ENCODE data around the gene EZR. TPM values are rescaled to one million over a fixed set of nuclear protein-coding genes. Genes with fewer than 3 reads are reported as not detected.
"Not testable (repeated sequence)": the region's sequence is repeated elsewhere in the genome, so short reads cannot be mapped to it uniquely, and the experiment has no call there.

Gene EZR
- total RNA-seq, 4 donors from 2014 or later = 27.4 to 94.0 (median 59.3) TPM

- Histone ChIP-seq H3K36me3 (no peaks in the 10 kb centered on the region), H3K27ac (no peak overlapping the region), H3K4me1 (no peaks in the 10 kb centered on the region), H3K9me3 (no peaks in the 10 kb centered on the region), H3K27me3 (no peaks in the 10 kb centered on the region), H3K4me3 (no peak overlapping the region)
- intact Hi-C loops (cut with DNase I; ENCODE audit: low total_unique reads) = no loop called here
- TF ChIP-seq POLR2A (IDR thresholded peaks at IDR 0.05) (no peak), CTCF (IDR thresholded peaks at IDR 0.05) (no peak)
- DNase-seq = no peak
Measured at GRCh38 chr6:158835616-158836221, 16.6 kb upstream of the EZR start.

GRCh38 chr6:158834675-158835385, 15.7 kb upstream of the EZR start:
- intact Hi-C loops (cut with DNase I; ENCODE audit: low total_unique reads) = no loop called here
- DNase-seq = no peak
- Histone ChIP-seq H3K27ac (no peak overlapping the region), H3K27me3 (no peaks in the 10 kb centered on the region), H3K9me3 (no peaks in the 10 kb centered on the region), H3K4me1 (no peaks in the 10 kb centered on the region), H3K36me3 (no peaks in the 10 kb centered on the region), H3K4me3 (no peak overlapping the region)
- TF ChIP-seq CTCF (IDR thresholded peaks at IDR 0.05) = no peak
- no peak for TF ChIP-seq POLR2A (IDR thresholded peaks at IDR 0.05)

- intact Hi-C loops (cut with DNase I; ENCODE audit: low total_unique reads); H3K4me3 ChIP-seq; DNase-seq; H3K4me1 ChIP-seq; H3K9me3 ChIP-seq; H3K27ac ChIP-seq; H3K27me3 ChIP-seq; H3K36me3 ChIP-seq: not testable (repeated sequence)
Measured at GRCh38 chr6:158832807-158833206, 13.6 kb upstream of the EZR start.

GRCh38 chr6:158832026-158832425, 12.9 kb upstream of the EZR start:
- no peaks in the 10 kb centered on the region for H3K27me3 ChIP-seq
- H3K36me3 ChIP-seq = no peaks in the 10 kb centered on the region
- H3K4me3 ChIP-seq = no peak overlapping the region
- no peaks in the 10 kb centered on the region for H3K4me1 ChIP-seq
- no peak overlapping the region for H3K27ac ChIP-seq
- intact Hi-C loops (cut with DNase I; ENCODE audit: low total_unique reads) = no loop called here
- no peak for DNase-seq
- no peak for TF ChIP-seq POLR2A (IDR thresholded peaks at IDR 0.05)
- no peak for TF ChIP-seq CTCF (IDR thresholded peaks at IDR 0.05)
- H3K9me3 ChIP-seq = no peaks in the 10 kb centered on the region

GRCh38 chr6:158831571-158831970, 12.4 kb upstream of the EZR start:
- Histone ChIP-seq H3K36me3 (no peaks in the 10 kb centered on the region), H3K9me3 (no peaks in the 10 kb centered on the region), H3K4me3 (no peak overlapping the region), H3K4me1 (no peaks in the 10 kb centered on the region), H3K27ac (no peak overlapping the region), H3K27me3 (no peaks in the 10 kb centered on the region)
- TF ChIP-seq CTCF (IDR thresholded peaks at IDR 0.05) = no peak
- no peak for TF ChIP-seq POLR2A (IDR thresholded peaks at IDR 0.05)
- intact Hi-C loops (cut with DNase I; ENCODE audit: low total_unique reads) = no loop called here
- no peak for DNase-seq
